Measurements from ENCODE around the gene CAV2.

DNA sequence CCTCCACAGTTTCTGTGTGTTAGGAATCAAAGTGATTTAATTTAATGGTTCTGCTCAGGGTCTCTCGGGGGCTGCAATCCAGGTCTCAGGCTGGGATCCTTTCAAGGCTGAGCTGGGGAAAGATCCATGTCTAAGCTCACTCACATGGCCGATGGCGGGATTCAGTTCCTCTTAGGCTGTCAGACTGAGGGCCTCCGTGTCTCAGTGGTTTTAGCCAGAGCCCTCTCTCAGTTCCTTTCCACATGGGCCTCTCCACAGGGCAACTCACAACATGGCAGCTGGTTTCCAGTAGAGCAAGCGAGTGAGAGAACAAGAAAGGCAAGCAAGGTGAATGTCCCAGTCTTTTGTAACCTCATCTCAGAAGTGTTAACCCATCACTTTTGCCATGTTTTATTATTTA lies 52.2 kb downstream of the CAV2 start:
- TF ChIP-seq, protein P1, sequence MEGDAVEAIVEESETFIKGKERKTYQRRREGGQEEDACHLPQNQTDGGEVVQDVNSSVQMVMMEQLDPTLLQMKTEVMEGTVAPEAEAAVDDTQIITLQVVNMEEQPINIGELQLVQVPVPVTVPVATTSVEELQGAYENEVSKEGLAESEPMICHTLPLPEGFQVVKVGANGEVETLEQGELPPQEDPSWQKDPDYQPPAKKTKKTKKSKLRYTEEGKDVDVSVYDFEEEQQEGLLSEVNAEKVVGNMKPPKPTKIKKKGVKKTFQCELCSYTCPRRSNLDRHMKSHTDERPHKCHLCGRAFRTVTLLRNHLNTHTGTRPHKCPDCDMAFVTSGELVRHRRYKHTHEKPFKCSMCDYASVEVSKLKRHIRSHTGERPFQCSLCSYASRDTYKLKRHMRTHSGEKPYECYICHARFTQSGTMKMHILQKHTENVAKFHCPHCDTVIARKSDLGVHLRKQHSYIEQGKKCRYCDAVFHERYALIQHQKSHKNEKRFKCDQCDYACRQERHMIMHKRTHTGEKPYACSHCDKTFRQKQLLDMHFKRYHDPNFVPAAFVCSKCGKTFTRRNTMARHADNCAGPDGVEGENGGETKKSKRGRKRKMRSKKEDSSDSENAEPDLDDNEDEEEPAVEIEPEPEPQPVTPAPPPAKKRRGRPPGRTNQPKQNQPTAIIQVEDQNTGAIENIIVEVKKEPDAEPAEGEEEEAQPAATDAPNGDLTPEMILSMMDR (conservative IDR thresholded peaks at IDR 0.05 in 1 of 2, IDR thresholded peaks at IDR 0.05 in 1 of 2; ENCODE audit: extremely low read depth in 1 of 2, insufficient read depth in 1 of 2, low read depth in 1 of 2, low read length in 2 of 2): no peak
- TF ChIP-seq EZH2 (IDR thresholded peaks at IDR 0.05; ENCODE audit: borderline replicate concordance, low read length): no peak
